ENCODE results near the gene CDCA7. TPM values are rescaled to one million over a fixed set of nuclear protein-coding genes. Genes with fewer than 3 reads are reported as not detected.

CDCA7 gene
- total RNA-seq, 1 experiment from 2014 or later: 48.2 TPM

- Mint-ChIP-seq H3K36me3 (ENCODE audit: insufficient read depth, unreplicated experiment) (no peaks in the 10 kb centered on the region), H3K27ac (ENCODE audit: unreplicated experiment) (no peak overlapping the region), H3K4me3 (ENCODE audit: low read depth, unreplicated experiment) (no peak overlapping the region), H3K9me3 (ENCODE audit: low read depth, unreplicated experiment) (no peaks in the 10 kb centered on the region), H3K4me1 (ENCODE audit: low read depth, unreplicated experiment) (no peaks in the 10 kb centered on the region), H3K27me3 (ENCODE audit: unreplicated experiment) (no peaks in the 10 kb centered on the region)
- no TSS peak for BruUV-seq (replicated peaks)
- DNase-seq: no peak
- intact Hi-C loops (cut with micrococcal nuclease; ENCODE audit: unreplicated experiment): no loop called here
- CTCF ChIA-PET: no interaction called here
- TF ChIP-seq CTCF (IDR thresholded peaks at IDR 0.05; ENCODE audit: unreplicated experiment): no peak
Measured at GRCh38 chr2:173339807-173340206, 14.9 kb upstream of the CDCA7 start.

GRCh38 chr2:173343921-173344320, 10.8 kb upstream of the CDCA7 start:
- TF ChIP-seq CTCF (IDR thresholded peaks at IDR 0.05; ENCODE audit: unreplicated experiment): no peak
- Mint-ChIP-seq H3K36me3 (ENCODE audit: insufficient read depth, unreplicated experiment) (no peaks in the 10 kb centered on the region), H3K27ac (ENCODE audit: unreplicated experiment) (no peak overlapping the region), H3K4me3 (ENCODE audit: low read depth, unreplicated experiment) (no peak overlapping the region), H3K4me1 (ENCODE audit: low read depth, unreplicated experiment) (peaks cover 9% of the 10 kb centered on the region), H3K27me3 (ENCODE audit: unreplicated experiment) (no peaks in the 10 kb centered on the region), H3K9me3 (ENCODE audit: low read depth, unreplicated experiment) (peaks cover 4% of the 10 kb centered on the region)
- no peak for DNase-seq
- CTCF ChIA-PET: no interaction called here
- intact Hi-C loops (cut with micrococcal nuclease; ENCODE audit: unreplicated experiment): no loop called here
- BruUV-seq (replicated peaks): no TSS peak

- H3K27me3 Mint-ChIP-seq (ENCODE audit: unreplicated experiment): peaks cover 3% of the 10 kb centered on the region
- BruUV-seq (replicated peaks): no TSS peak
- H3K9me3 Mint-ChIP-seq (ENCODE audit: low read depth, unreplicated experiment): peaks cover 4% of the 10 kb centered on the region
- H3K4me3 Mint-ChIP-seq (ENCODE audit: low read depth, unreplicated experiment): no peak overlapping the region
- H3K36me3 Mint-ChIP-seq (ENCODE audit: insufficient read depth, unreplicated experiment): no peaks in the 10 kb centered on the region
- H3K4me1 Mint-ChIP-seq (ENCODE audit: low read depth, unreplicated experiment): peaks cover 9% of the 10 kb centered on the region
- no peak for TF ChIP-seq CTCF (IDR thresholded peaks at IDR 0.05; ENCODE audit: unreplicated experiment)
- no peak for DNase-seq
- CTCF ChIA-PET: no interaction called here
- no peak overlapping the region for H3K27ac Mint-ChIP-seq (ENCODE audit: unreplicated experiment)
- intact Hi-C loops (cut with micrococcal nuclease; ENCODE audit: unreplicated experiment): no loop called here
Measured at GRCh38 chr2:173346035-173346434, 8.6 kb upstream of the CDCA7 start.

- peaks cover 18% of the 10 kb centered on the region for H3K27me3 Mint-ChIP-seq (ENCODE audit: unreplicated experiment)
- intact Hi-C loops (cut with micrococcal nuclease; ENCODE audit: unreplicated experiment): no loop called here
- no peak for TF ChIP-seq CTCF (IDR thresholded peaks at IDR 0.05; ENCODE audit: unreplicated experiment)
- no TSS peak for BruUV-seq (replicated peaks)
- DNase-seq: no peak
- no peaks in the 10 kb centered on the region for H3K36me3 Mint-ChIP-seq (ENCODE audit: insufficient read depth, unreplicated experiment)
- H3K4me1 Mint-ChIP-seq (ENCODE audit: low read depth, unreplicated experiment): peaks cover 17% of the 10 kb centered on the region
- H3K9me3 Mint-ChIP-seq (ENCODE audit: low read depth, unreplicated experiment): peaks cover 4% of the 10 kb centered on the region
- H3K4me3 Mint-ChIP-seq (ENCODE audit: low read depth, unreplicated experiment): no peak overlapping the region
- no peak overlapping the region for H3K27ac Mint-ChIP-seq (ENCODE audit: unreplicated experiment)
- CTCF ChIA-PET: interaction anchor here (0.6 kb wide), 1 partner anchor 938 kb away, joined by 4 read pairs; no protein-coding TSS in a partner anchor
Measured at GRCh38 chr2:173347305-173348168, 7.1 kb upstream of the CDCA7 start.

Measured in Calu3 (cell line).